Fibroblast of lung (primary cell): ENCODE results near the gene CACNA1F. TPM values are rescaled to one million over a fixed set of nuclear protein-coding genes. Genes with fewer than 3 reads are reported as not detected.

ENCODE experiments used
- DNase-seq, 2 donors: peaks; one replicate each; pipeline versions ENCODE4 v3.0.0 to v3.0.0-alpha.2; 2010; ENCODE audit warnings: low read depth in 2 of 2
- H2AFZ ChIP-seq: 2 replicates; pipeline ENCODE4 v1.5.1; 2012; ENCODE audit warnings: low read length, control low read depth, inconsistent platforms
- H3K27ac ChIP-seq: 2 replicates; pipeline ENCODE4 v1.5.1; 2011; ENCODE audit warnings: low read length, control low read depth; ENCODE audit not compliant: insufficient read depth
- H3K27me3 ChIP-seq: 2 replicates; pipeline ENCODE4 v1.5.1; 2011; ENCODE audit warnings: mild to moderate bottlenecking, low read length; ENCODE audit not compliant: control insufficient read depth, insufficient read depth
- H3K36me3 ChIP-seq: 2 replicates; pipeline ENCODE4 v1.5.1; 2011; ENCODE audit warnings: low read length; ENCODE audit not compliant: control insufficient read depth, insufficient read depth
- H3K4me1 ChIP-seq: 2 replicates; pipeline ENCODE4 v1.5.1; 2011; ENCODE audit warnings: low read length; ENCODE audit not compliant: control insufficient read depth, insufficient read depth; ENCODE audit errors: extremely low read depth
- H3K4me2 ChIP-seq: 2 replicates; pipeline ENCODE4 v1.5.1; 2011; ENCODE audit warnings: low read length, control low read depth; ENCODE audit not compliant: insufficient read depth; ENCODE audit errors: extremely low read depth
- H3K4me3 ChIP-seq, 4 experiments: fragments of 200-600 bp in 1 of 4; sonication (generic) in 1 of 4; replicated peaks in 1 of 4; 2 replicates each; pipeline ENCODE4 v1.5.1; 2011 to 2016; ENCODE audit warnings: low read length in 4 of 4, low read depth in 3 of 4, mild to moderate bottlenecking in 3 of 4, control low read depth in 2 of 4, inconsistent platforms in 1 of 4, mixed read lengths in 1 of 4; ENCODE audit not compliant: insufficient read depth in 1 of 4; ENCODE audit errors: control extremely low read depth in 1 of 4
- H3K79me2 ChIP-seq: 2 replicates; pipeline ENCODE4 v1.5.1; 2012; ENCODE audit warnings: mild to moderate bottlenecking, low read length, inconsistent platforms; ENCODE audit not compliant: control insufficient read depth, insufficient read depth
- H3K9ac ChIP-seq: 2 replicates; pipeline ENCODE4 v1.5.1; 2011; ENCODE audit warnings: mild to moderate bottlenecking, low read length, control low read depth; ENCODE audit not compliant: insufficient read depth
- H3K9me3 ChIP-seq: 2 replicates; pipeline ENCODE4 v1.5.1; 2012; ENCODE audit warnings: low read depth, low read length; ENCODE audit not compliant: control insufficient read depth, insufficient read depth
- H4K20me1 ChIP-seq: 2 replicates; pipeline ENCODE4 v1.5.1; 2011; ENCODE audit warnings: low read length; ENCODE audit not compliant: control insufficient read depth, insufficient read depth; ENCODE audit errors: extremely low read depth
- EZH2 ChIP-seq: IDR thresholded peaks from 2 replicates; pipeline ENCODE4 v1.5.1; 2012; ENCODE audit warnings: low read length, control low read depth, mild to moderate bottlenecking; ENCODE audit errors: missing control alignments
- polyA minus RNA-seq: library from RNA; depleted of rRNA, polyadenylated mRNA; stranded (reverse); fragments of >200 nt; gene quantifications from 2 replicates; pipeline ENCODE4 v1.2.3, GENCODE V29; 2011; ENCODE audit warnings: low replicate concordance
- polyA plus RNA-seq, 2 donors: library from polyadenylated mRNA; depleted of rRNA in 1 of 2; stranded (reverse) in 1 of 2; unstranded in 1 of 2; fragments of >200 nt; gene quantifications; 2 replicates each; pipeline ENCODE4 v1.2.1, GENCODE V29; 2011 to 2012; ENCODE audit warnings: missing spikeins in 1 of 2
- total RNA-seq: library from RNA; depleted of rRNA; stranded (reverse); fragments of >200 nt; gene quantifications from 2 replicates; pipeline ENCODE4 v1.2.1, GENCODE V29; 2014
- TF ChIP-seq, protein P1 (sequence below), 2 donors: IDR thresholded peaks in 1 of 2; conservative IDR thresholded peaks in 1 of 2; 1 replicate in 1 of 2; 2 replicates in 1 of 2; pipeline ENCODE4 v1.5.1; 2011 to 2012; ENCODE audit warnings: low read length in 2 of 2, control low read depth in 1 of 2, inconsistent platforms in 1 of 2, low read depth in 1 of 2, mild to moderate bottlenecking in 1 of 2

The CACNA1F gene
- total RNA-seq, result 0.17 and 0.26 TPM in 2 replicates
- not detected in 2 replicates for polyA plus RNA-seq
- not detected in 2 replicates for polyA plus RNA-seq (2012)
- polyA minus RNA-seq, result not detected in 2 replicates

GRCh38 chrX:49233176-49233575, at the start of gene CACNA1F:
Gene CACNA1F, minus strand, starts transcription at chrX:49233340. Its CDS starts 31 bp downstream, at chrX:49233309.
- Histone ChIP-seq H4K20me1 (no peaks in the 10 kb centered on the region), H3K4me3 (no peak within 1 kb of the TSS), H3K4me1 (no peaks in the 10 kb centered on the region)

DNA sequence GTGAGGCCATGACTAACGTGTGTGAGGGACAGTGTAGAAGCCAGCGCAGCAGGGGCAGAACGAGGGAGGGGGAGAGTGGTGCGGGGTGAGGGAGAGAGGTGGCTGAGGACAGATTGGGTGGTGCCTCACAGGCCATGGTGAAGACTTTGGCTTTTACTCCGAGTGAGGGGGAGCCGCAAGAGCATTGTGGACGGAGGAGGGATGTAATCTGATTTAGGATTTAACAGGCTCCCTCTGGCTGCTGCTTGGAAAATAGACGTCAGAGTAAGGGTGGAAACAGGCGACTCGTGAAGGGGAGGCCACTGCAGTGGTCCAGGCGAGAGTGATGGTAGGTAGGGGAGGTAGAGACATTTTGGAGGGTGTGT, 49.5 kb upstream of the CACNA1F start:
- Histone ChIP-seq H3K9ac (no peak overlapping the region), H3K4me3 (no peak overlapping the region), H3K4me2 (no peak overlapping the region), H3K27ac (no peak overlapping the region), H2AFZ (peak overlapping the region; percentile 59), H3K36me3 (no peaks in the 10 kb centered on the region), H3K79me2 (no peaks in the 10 kb centered on the region), H4K20me1 (no peaks in the 10 kb centered on the region), H3K4me1 (no peaks in the 10 kb centered on the region), H3K27me3 (no peaks in the 10 kb centered on the region), H3K9me3 (no peaks in the 10 kb centered on the region)
- TF ChIP-seq, protein P1, sequence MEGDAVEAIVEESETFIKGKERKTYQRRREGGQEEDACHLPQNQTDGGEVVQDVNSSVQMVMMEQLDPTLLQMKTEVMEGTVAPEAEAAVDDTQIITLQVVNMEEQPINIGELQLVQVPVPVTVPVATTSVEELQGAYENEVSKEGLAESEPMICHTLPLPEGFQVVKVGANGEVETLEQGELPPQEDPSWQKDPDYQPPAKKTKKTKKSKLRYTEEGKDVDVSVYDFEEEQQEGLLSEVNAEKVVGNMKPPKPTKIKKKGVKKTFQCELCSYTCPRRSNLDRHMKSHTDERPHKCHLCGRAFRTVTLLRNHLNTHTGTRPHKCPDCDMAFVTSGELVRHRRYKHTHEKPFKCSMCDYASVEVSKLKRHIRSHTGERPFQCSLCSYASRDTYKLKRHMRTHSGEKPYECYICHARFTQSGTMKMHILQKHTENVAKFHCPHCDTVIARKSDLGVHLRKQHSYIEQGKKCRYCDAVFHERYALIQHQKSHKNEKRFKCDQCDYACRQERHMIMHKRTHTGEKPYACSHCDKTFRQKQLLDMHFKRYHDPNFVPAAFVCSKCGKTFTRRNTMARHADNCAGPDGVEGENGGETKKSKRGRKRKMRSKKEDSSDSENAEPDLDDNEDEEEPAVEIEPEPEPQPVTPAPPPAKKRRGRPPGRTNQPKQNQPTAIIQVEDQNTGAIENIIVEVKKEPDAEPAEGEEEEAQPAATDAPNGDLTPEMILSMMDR (conservative IDR thresholded peaks at IDR 0.05 in 1 of 2, IDR thresholded peaks at IDR 0.05 in 1 of 2; ENCODE audit: low read depth in 1 of 2, low read length in 2 of 2), result peak in 1 of 2 donors; percentile 45
- no peak for TF ChIP-seq EZH2
- DNase-seq, result peak; percentile 21 to 52

More at GRCh38 chrX:49233176-49233575, at the start of gene CACNA1F:
- Histone ChIP-seq H3K4me2 (peak within 1 kb of the TSS; percentile 44), H3K36me3 (no peaks in the 10 kb centered on the region), H3K27me3 (no peaks in the 10 kb centered on the region), H3K9me3 (no peaks in the 10 kb centered on the region), H3K79me2 (no peaks in the 10 kb centered on the region), H3K9ac (no peak within 1 kb of the TSS), H3K27ac (no peak within 1 kb of the TSS), H2AFZ (no peak within 1 kb of the TSS)
- TF ChIP-seq, protein P1 (conservative IDR thresholded peaks at IDR 0.05 in 1 of 2, IDR thresholded peaks at IDR 0.05 in 1 of 2; ENCODE audit: low read depth in 1 of 2, low read length in 2 of 2), result no peak
- TF ChIP-seq EZH2, result no peak
- DNase-seq, result no peak

DNA sequence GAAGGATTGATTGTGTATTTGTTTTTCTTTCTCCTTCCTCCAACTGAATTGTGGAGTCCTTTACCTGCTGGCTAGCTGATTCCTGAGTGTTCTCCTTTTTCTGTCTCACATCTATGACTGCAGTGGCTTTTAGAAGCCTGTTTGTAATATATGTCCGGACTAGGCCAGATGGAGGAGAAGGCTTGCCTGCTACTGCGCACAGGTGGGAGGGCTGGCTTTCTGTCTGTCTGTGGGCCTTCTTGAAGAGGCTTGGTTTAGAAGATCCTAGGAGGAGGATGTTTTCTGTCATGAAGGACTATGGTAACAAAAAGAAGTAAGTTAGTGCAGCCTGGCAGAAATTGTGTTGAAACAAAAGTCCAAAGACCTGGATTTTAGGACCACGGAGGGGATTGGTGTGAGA, 44.9 kb upstream of the CACNA1F start:
- Histone ChIP-seq H2AFZ (no peak overlapping the region), H3K4me3 (no peak overlapping the region), H4K20me1 (no peaks in the 10 kb centered on the region), H3K36me3 (no peaks in the 10 kb centered on the region), H3K79me2 (no peaks in the 10 kb centered on the region), H3K9me3 (no peaks in the 10 kb centered on the region), H3K4me1 (no peaks in the 10 kb centered on the region), H3K4me2 (no peak overlapping the region), H3K9ac (no peak overlapping the region), H3K27ac (no peak overlapping the region), H3K27me3 (no peaks in the 10 kb centered on the region)
- TF ChIP-seq, protein P1 (conservative IDR thresholded peaks at IDR 0.05 in 1 of 2, IDR thresholded peaks at IDR 0.05 in 1 of 2; ENCODE audit: low read depth in 1 of 2, low read length in 2 of 2), result no peak
- no peak for TF ChIP-seq EZH2
- DNase-seq, result no peak
